Neutrophil (primary cell): ENCODE results near the gene CYP4F8.
"Not testable (repeated sequence)": the region's sequence is repeated elsewhere in the genome, so short reads cannot be mapped to it uniquely, and the experiment has no call there.

Source experiments
- H3K27ac ChIP-seq: fragments of 200-600 bp; sonication (generic); 2 replicates; pipeline ENCODE4 v1.5.1; 2016; ENCODE audit warnings: mild to moderate bottlenecking, moderate library complexity
- H3K27me3 ChIP-seq: fragments of 200-600 bp; sonication (generic); 2 replicates; pipeline ENCODE4 v1.6.0; 2016; ENCODE audit warnings: mild to moderate bottlenecking
- H3K36me3 ChIP-seq: fragments of 200-600 bp; sonication (generic); 2 replicates; pipeline ENCODE4 v1.5.1; 2017
- H3K4me1 ChIP-seq, 2 experiments: fragments of 200-600 bp in 1 of 2; sonication (generic) in 1 of 2; 1 replicate in 1 of 2; 2 replicates in 1 of 2; pipeline versions ENCODE4 v1.5.1 to v1.6.1; 2013 to 2016; ENCODE audit warnings: low read depth in 1 of 2, low read length in 1 of 2, mild to moderate bottlenecking in 1 of 2, moderate library complexity in 1 of 2; ENCODE audit not compliant: control insufficient read depth in 1 of 2, insufficient read depth in 1 of 2
- H3K4me3 ChIP-seq, 2 experiments: fragments of 200-600 bp in 1 of 2; sonication (generic) in 1 of 2; 1 replicate in 1 of 2; 2 replicates in 1 of 2; pipeline ENCODE4 v1.5.1; 2013 to 2016; ENCODE audit warnings: low read depth in 1 of 2, low read length in 1 of 2, mild to moderate bottlenecking in 1 of 2, moderate library complexity in 1 of 2
- H3K9me3 ChIP-seq: fragments of 200-600 bp; sonication (generic); 2 replicates; pipeline ENCODE4 v1.5.1; 2016
- TF ChIP-seq, protein P1 (sequence below): fragments of 200-600 bp; sonication (generic); IDR thresholded peaks from 2 replicates; pipeline ENCODE4 v1.5.1; 2016; ENCODE audit warnings: antibody characterized with exemption

The CYP4F8 gene

GRCh38 chr19:15589760-15590451, 25.1 kb upstream of the CYP4F8 start:
- TF ChIP-seq, protein P1, sequence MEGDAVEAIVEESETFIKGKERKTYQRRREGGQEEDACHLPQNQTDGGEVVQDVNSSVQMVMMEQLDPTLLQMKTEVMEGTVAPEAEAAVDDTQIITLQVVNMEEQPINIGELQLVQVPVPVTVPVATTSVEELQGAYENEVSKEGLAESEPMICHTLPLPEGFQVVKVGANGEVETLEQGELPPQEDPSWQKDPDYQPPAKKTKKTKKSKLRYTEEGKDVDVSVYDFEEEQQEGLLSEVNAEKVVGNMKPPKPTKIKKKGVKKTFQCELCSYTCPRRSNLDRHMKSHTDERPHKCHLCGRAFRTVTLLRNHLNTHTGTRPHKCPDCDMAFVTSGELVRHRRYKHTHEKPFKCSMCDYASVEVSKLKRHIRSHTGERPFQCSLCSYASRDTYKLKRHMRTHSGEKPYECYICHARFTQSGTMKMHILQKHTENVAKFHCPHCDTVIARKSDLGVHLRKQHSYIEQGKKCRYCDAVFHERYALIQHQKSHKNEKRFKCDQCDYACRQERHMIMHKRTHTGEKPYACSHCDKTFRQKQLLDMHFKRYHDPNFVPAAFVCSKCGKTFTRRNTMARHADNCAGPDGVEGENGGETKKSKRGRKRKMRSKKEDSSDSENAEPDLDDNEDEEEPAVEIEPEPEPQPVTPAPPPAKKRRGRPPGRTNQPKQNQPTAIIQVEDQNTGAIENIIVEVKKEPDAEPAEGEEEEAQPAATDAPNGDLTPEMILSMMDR = no peak
- Histone ChIP-seq H3K4me3 (peak overlapping the region in 1 of 2 experiments; percentile 48), H3K4me1 (peaks cover 97 to 99% of the 10 kb centered on the region in 2 experiments), H3K27me3 (no peaks in the 10 kb centered on the region), H3K27ac (peak overlapping the region; percentile 94), H3K36me3 (no peaks in the 10 kb centered on the region), H3K9me3 (peaks cover 7% of the 10 kb centered on the region)

GRCh38 chr19:15591796-15592195, 23.2 kb upstream of the CYP4F8 start:
- peaks cover 88 to 89% of the 10 kb centered on the region in 2 experiments for H3K4me1 ChIP-seq
- H3K4me3 ChIP-seq = no peak overlapping the region
- H3K27me3 ChIP-seq = no peaks in the 10 kb centered on the region
- TF ChIP-seq, protein P1 = no peak
- peak overlapping the region; percentile 94 for H3K27ac ChIP-seq
- peaks cover 7% of the 10 kb centered on the region for H3K9me3 ChIP-seq
- no peaks in the 10 kb centered on the region for H3K36me3 ChIP-seq

DNA sequence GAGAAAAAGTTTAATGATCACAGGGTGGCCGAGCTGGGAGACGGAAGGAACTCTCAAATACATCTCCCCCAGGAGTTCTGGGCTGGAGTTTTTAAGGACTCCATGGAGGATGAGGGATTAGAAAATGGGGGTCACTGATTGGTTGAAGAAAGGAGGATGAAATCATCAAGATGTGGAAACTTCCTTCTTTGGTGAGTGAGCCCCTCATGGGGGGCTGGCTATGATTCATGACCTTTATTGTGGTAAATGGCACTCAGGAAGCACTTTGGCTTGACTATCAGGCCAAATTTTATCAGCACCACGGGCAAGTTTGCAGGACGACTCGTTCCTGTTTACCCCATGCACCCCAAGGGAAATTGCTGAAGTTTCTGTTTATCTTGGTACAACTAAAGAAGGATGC, 22.5 kb upstream of the CYP4F8 start:
- H3K36me3 ChIP-seq, H3K4me3 ChIP-seq, H3K27me3 ChIP-seq, H3K9me3 ChIP-seq: not testable (repeated sequence)
- peaks cover 81 to 82% of the 10 kb centered on the region in 2 experiments for H3K4me1 ChIP-seq
- H3K27ac ChIP-seq = peak overlapping the region; percentile 94

DNA sequence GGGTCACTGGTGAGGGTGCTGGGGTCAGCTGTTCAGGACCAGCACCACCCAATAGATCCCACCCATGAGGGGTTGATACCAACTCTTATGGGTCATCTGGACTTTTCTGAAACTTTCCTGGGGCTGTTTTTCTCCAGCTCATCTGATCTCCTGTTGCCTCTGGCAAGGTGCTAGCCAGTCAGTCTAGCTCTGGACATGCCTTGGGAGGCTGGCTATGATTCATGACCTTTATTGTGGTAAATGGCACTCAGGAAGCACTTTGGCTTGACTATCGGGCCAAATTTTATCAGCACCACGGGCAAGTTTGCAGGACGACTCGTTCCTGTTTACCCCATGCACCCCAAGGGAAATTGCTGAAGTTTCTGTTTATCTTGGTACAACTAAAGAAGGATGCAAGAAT, 21.3 kb upstream of the CYP4F8 start:
- peak overlapping the region; percentile 94 for H3K27ac ChIP-seq
- not testable (repeated sequence) for H3K36me3 ChIP-seq, H3K9me3 ChIP-seq, H3K4me3 ChIP-seq, H3K27me3 ChIP-seq
- H3K4me1 ChIP-seq = peaks cover 68 to 70% of the 10 kb centered on the region in 2 experiments

- H3K9me3 ChIP-seq = peaks cover 7% of the 10 kb centered on the region
- TF ChIP-seq, protein P1 = no peak
- peaks cover 55 to 57% of the 10 kb centered on the region in 2 experiments for H3K4me1 ChIP-seq
- no peak overlapping the region for H3K4me3 ChIP-seq
- H3K36me3 ChIP-seq = no peaks in the 10 kb centered on the region
- no peaks in the 10 kb centered on the region for H3K27me3 ChIP-seq
- H3K27ac ChIP-seq = peak overlapping the region; percentile 94
Observed at GRCh38 chr19:15595069-15595468, 19.9 kb upstream of the CYP4F8 start.

- peaks cover 18 to 22% of the 10 kb centered on the region in 2 experiments for H3K4me1 ChIP-seq
- not testable (repeated sequence) for H3K27me3 ChIP-seq, H3K4me3 ChIP-seq, H3K36me3 ChIP-seq, H3K27ac ChIP-seq, H3K9me3 ChIP-seq
Observed at GRCh38 chr19:15607978-15608925, 6.8 kb upstream of the CYP4F8 start.

GRCh38 chr19:15609261-15609660, 5.8 kb upstream of the CYP4F8 start:
- H3K9me3 ChIP-seq = no peaks in the 10 kb centered on the region
- H3K27me3 ChIP-seq = no peaks in the 10 kb centered on the region
- no peaks in the 10 kb centered on the region for H3K36me3 ChIP-seq
- TF ChIP-seq, protein P1 = no peak
- H3K4me3 ChIP-seq = no peak overlapping the region
- H3K4me1 ChIP-seq = peaks cover 18 to 22% of the 10 kb centered on the region in 2 experiments
- peak overlapping the region; percentile 37 for H3K27ac ChIP-seq
